GM23338 (cell line): ENCODE data around the gene NCKAP5.

Source experiments
- CTCF ChIP-seq, 2 experiments: fragments of 200-600 bp in 1 of 2; sonication (generic) in 1 of 2; conservative IDR thresholded peaks; 2 replicates each; pipeline versions ENCODE4 v1.5.1 to v1.6.1; 2016 to 2017; ENCODE audit warnings: antibody characterized with exemption in 2 of 2, low read depth in 2 of 2, mild to moderate bottlenecking in 2 of 2, moderate library complexity in 1 of 2
- ETS1 ChIP-seq: IDR thresholded peaks from 2 replicates; pipeline ENCODE4 v1.6.1; 2016; ENCODE audit warnings: antibody characterized with exemption
- EZH2 ChIP-seq: fragments of 200-600 bp; sonication (generic); IDR thresholded peaks from one replicate; pipeline ENCODE4 v1.8.0; 2017; ENCODE audit warnings: antibody characterized with exemption, mild to moderate bottlenecking, low read depth; ENCODE audit not compliant: unreplicated experiment
- POLR2AphosphoS5 ChIP-seq: IDR thresholded peaks from 2 replicates; pipeline ENCODE4 v1.6.1; 2016; ENCODE audit warnings: antibody characterized with exemption, low read depth
- STAT1 ChIP-seq: IDR thresholded peaks from one replicate; pipeline ENCODE4 v1.6.1; 2016; ENCODE audit warnings: antibody characterized with exemption; ENCODE audit not compliant: unreplicated experiment

- TF ChIP-seq CTCF (conservative IDR thresholded peaks at IDR 0.05; ENCODE audit: low read depth in 2 of 2) (no peak), EZH2 (no peak), POLR2AphosphoS5 (no peak), ETS1 (no peak), STAT1 (no peak)
Observed at GRCh38 chr2:133342286-133343017, 225.8 kb downstream of the NCKAP5 start.
